MM.1S (cell line): ENCODE measurements around the gene TANC1.

Experiments used
- DNase-seq: peaks from one replicate; pipeline ENCODE4 v3.0.0-alpha.2; 2015
- H2AFZ ChIP-seq: fragments of 300-600 bp; sonication (generic); 2 replicates; pipeline ENCODE4 v1.6.0; 2016; ENCODE audit warnings: antibody characterized with exemption, low read length
- H3F3A ChIP-seq: fragments of 300-600 bp; sonication (generic); 2 replicates; pipeline ENCODE4 v1.6.1; 2016; ENCODE audit warnings: mild to moderate bottlenecking, antibody characterized with exemption, low read length, moderate library complexity, mixed read lengths; ENCODE audit not compliant: insufficient read depth
- H3K27ac ChIP-seq: fragments of 300-600 bp; sonication (generic); 2 replicates; pipeline ENCODE4 v1.5.1; 2016; ENCODE audit warnings: mild to moderate bottlenecking, low read length
- H3K27me3 ChIP-seq: fragments of 300-600 bp; sonication (generic); replicated peaks from 2 replicates; pipeline ENCODE4 v1.6.0; 2016; ENCODE audit warnings: low read length; ENCODE audit not compliant: insufficient read depth
- H3K36me3 ChIP-seq: fragments of 300-600 bp; sonication (generic); replicated peaks from 2 replicates; pipeline ENCODE4 v1.6.1; 2016; ENCODE audit warnings: mild to moderate bottlenecking, low read length, mixed read lengths; ENCODE audit not compliant: insufficient read depth
- H3K4me1 ChIP-seq: fragments of 300-600 bp; sonication (generic); 2 replicates; pipeline ENCODE4 v1.6.1; 2016; ENCODE audit warnings: low read length, mixed read lengths
- H3K4me2 ChIP-seq: fragments of 300-600 bp; sonication (generic); 2 replicates; pipeline ENCODE4 v1.6.0; 2016; ENCODE audit warnings: low read depth, low read length
- H3K4me3 ChIP-seq: fragments of 300-600 bp; sonication (generic); 2 replicates; pipeline ENCODE4 v1.5.1; 2016; ENCODE audit warnings: low read length, mixed read lengths
- H3K79me2 ChIP-seq: fragments of 300-600 bp; sonication (generic); 2 replicates; pipeline ENCODE4 v1.6.1; 2016; ENCODE audit warnings: mixed run types, low read length, mixed read lengths
- H3K9ac ChIP-seq: fragments of 300-600 bp; sonication (generic); 2 replicates; pipeline ENCODE4 v1.6.1; 2016; ENCODE audit warnings: low read length, mixed read lengths
- H3K9me2 ChIP-seq: fragments of 300-600 bp; sonication (generic); replicated peaks from 2 replicates; pipeline ENCODE4 v1.6.1; 2016; ENCODE audit warnings: mild to moderate bottlenecking, low read length, mixed read lengths; ENCODE audit not compliant: insufficient read depth
- H3K9me3 ChIP-seq: fragments of 300-600 bp; sonication (generic); replicated peaks from 2 replicates; pipeline ENCODE4 v1.6.1; 2016; ENCODE audit warnings: mild to moderate bottlenecking, low read length, mixed read lengths; ENCODE audit not compliant: insufficient read depth
- H4K20me1 ChIP-seq: fragments of 300-600 bp; sonication (generic); 2 replicates; pipeline ENCODE4 v1.6.1; 2016; ENCODE audit warnings: mild to moderate bottlenecking, low read length, moderate library complexity, mixed read lengths; ENCODE audit not compliant: insufficient read depth
- EZH2 ChIP-seq: fragments of 300-600 bp; sonication (generic); optimal IDR thresholded peaks from 2 replicates; pipeline ENCODE3; 2017; ENCODE audit warnings: low read depth, mild to moderate bottlenecking, antibody characterized with exemption, low read length, mixed read lengths
- EZH2phosphoT487 ChIP-seq: fragments of 300-600 bp; sonication (generic); IDR thresholded peaks from 2 replicates; pipeline ENCODE4 v1.6.1; 2018; ENCODE audit warnings: antibody characterized with exemption, low read length
- TF ChIP-seq, protein P1 (sequence below): fragments of 300-600 bp; sonication (generic); IDR thresholded peaks from 2 replicates; pipeline ENCODE4 v1.5.1; 2016; ENCODE audit warnings: antibody characterized with exemption, low read length, mixed read lengths

Gene TANC1

DNA sequence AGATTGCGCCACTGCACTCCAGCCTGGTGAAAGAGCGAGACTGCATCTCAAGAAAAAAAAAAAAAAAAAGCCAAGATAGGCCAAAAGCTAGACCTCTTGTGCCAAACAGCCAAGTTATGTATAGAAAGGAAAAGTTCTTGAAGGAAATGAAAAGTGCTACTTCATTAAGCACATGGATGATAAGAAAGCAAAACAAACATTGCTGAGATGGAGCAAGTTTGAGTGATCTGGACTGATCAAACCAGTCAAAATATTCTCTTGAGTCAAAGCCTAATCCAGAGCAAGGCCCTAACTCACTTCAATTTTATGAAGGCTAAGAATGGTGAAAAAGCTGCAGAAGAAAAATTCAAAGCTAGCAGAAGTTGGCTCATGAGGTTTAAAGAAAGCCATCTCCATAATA, 28.1 kb upstream of the TANC1 start:
- no peak overlapping the region for H2AFZ ChIP-seq
- H3K4me3 ChIP-seq, result no peak overlapping the region
- H3K79me2 ChIP-seq, result no peaks in the 10 kb centered on the region
- TF ChIP-seq, protein P1, sequence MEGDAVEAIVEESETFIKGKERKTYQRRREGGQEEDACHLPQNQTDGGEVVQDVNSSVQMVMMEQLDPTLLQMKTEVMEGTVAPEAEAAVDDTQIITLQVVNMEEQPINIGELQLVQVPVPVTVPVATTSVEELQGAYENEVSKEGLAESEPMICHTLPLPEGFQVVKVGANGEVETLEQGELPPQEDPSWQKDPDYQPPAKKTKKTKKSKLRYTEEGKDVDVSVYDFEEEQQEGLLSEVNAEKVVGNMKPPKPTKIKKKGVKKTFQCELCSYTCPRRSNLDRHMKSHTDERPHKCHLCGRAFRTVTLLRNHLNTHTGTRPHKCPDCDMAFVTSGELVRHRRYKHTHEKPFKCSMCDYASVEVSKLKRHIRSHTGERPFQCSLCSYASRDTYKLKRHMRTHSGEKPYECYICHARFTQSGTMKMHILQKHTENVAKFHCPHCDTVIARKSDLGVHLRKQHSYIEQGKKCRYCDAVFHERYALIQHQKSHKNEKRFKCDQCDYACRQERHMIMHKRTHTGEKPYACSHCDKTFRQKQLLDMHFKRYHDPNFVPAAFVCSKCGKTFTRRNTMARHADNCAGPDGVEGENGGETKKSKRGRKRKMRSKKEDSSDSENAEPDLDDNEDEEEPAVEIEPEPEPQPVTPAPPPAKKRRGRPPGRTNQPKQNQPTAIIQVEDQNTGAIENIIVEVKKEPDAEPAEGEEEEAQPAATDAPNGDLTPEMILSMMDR, result no peak
- TF ChIP-seq EZH2, result no peak
- no peaks in the 10 kb centered on the region for H3K9me2 ChIP-seq
- H3K27ac ChIP-seq, result no peak overlapping the region
- H3K4me2 ChIP-seq, result no peak overlapping the region
- H3K4me1 ChIP-seq, result no peaks in the 10 kb centered on the region
- no peaks in the 10 kb centered on the region for H3K27me3 ChIP-seq
- H4K20me1 ChIP-seq, result no peaks in the 10 kb centered on the region
- H3K9ac ChIP-seq, result no peak overlapping the region
- DNase-seq, result no peak
- no peaks in the 10 kb centered on the region for H3K9me3 ChIP-seq
- no peaks in the 10 kb centered on the region for H3K36me3 ChIP-seq
- no peaks in the 10 kb centered on the region for H3F3A ChIP-seq

GRCh38 chr2:158943973-158944372, 24.5 kb upstream of the TANC1 start:
- no peaks in the 10 kb centered on the region for H4K20me1 ChIP-seq
- H3K4me3 ChIP-seq, result no peak overlapping the region
- H3K27me3 ChIP-seq, result no peaks in the 10 kb centered on the region
- no peaks in the 10 kb centered on the region for H3K4me1 ChIP-seq
- no peak overlapping the region for H3K4me2 ChIP-seq
- no peak for DNase-seq
- no peak overlapping the region for H3K9ac ChIP-seq
- H3K36me3 ChIP-seq, result no peaks in the 10 kb centered on the region
- no peak overlapping the region for H2AFZ ChIP-seq
- no peak overlapping the region for H3K27ac ChIP-seq
- H3F3A ChIP-seq, result no peaks in the 10 kb centered on the region
- H3K79me2 ChIP-seq, result no peaks in the 10 kb centered on the region
- H3K9me2 ChIP-seq, result no peaks in the 10 kb centered on the region
- TF ChIP-seq EZH2phosphoT487 (no peak), EZH2 (no peak)
- TF ChIP-seq, protein P1, result no peak
- no peaks in the 10 kb centered on the region for H3K9me3 ChIP-seq

- H3K4me2 ChIP-seq, result no peak overlapping the region
- peaks cover 3% of the 10 kb centered on the region; the same call in 1 of the 2 replicates for H3K4me1 ChIP-seq
- no peak overlapping the region for H3K27ac ChIP-seq
- H3K9ac ChIP-seq, result no peak overlapping the region
- no peaks in the 10 kb centered on the region for H3K36me3 ChIP-seq
- H3K4me3 ChIP-seq, result no peak overlapping the region
- H3K79me2 ChIP-seq, result no peaks in the 10 kb centered on the region
- no peak for DNase-seq
- no peaks in the 10 kb centered on the region for H4K20me1 ChIP-seq
- no peaks in the 10 kb centered on the region for H3F3A ChIP-seq
- no peaks in the 10 kb centered on the region for H3K27me3 ChIP-seq
- no peaks in the 10 kb centered on the region for H3K9me2 ChIP-seq
- no peaks in the 10 kb centered on the region for H3K9me3 ChIP-seq
- H2AFZ ChIP-seq, result no peak overlapping the region
- no peak for TF ChIP-seq EZH2
- TF ChIP-seq EZH2phosphoT487, result no peak
- TF ChIP-seq, protein P1, result no peak
Measured at GRCh38 chr2:158948964-158949699, 19.3 kb upstream of the TANC1 start.
